NCI-H2081 treated with DMSO at 0.1 percent for 48 hours (cell line): ENCODE data around the gene SLC12A3.

Experiments
- DNase-seq: peaks from one replicate; lab custom pipeline; 2025; lab: John Stamatoyannopoulos, UW

SLC12A3 gene

GRCh38 chr16:56891685-56892084, 26.7 kb downstream of the SLC12A3 start:
- no peak for DNase-seq

GRCh38 chr16:56892705-56893104, 27.7 kb downstream of the SLC12A3 start:
- no peak for DNase-seq

- no peak for DNase-seq
Measured at GRCh38 chr16:56894331-56894917, 29.4 kb downstream of the SLC12A3 start.

- no peak for DNase-seq
Measured at GRCh38 chr16:56895813-56896212, 30.8 kb downstream of the SLC12A3 start.

GRCh38 chr16:56896244-56896643, 31.2 kb downstream of the SLC12A3 start:
- no peak for DNase-seq

GRCh38 chr16:56897026-56897799, 32.2 kb downstream of the SLC12A3 start:
- no peak for DNase-seq

- DNase-seq, result no peak
Measured at GRCh38 chr16:56898847-56899246, 33.8 kb downstream of the SLC12A3 start.

- DNase-seq, result no peak
Measured at GRCh38 chr16:56903866-56904265, 38.9 kb downstream of the SLC12A3 start.

- DNase-seq, result no peak
Measured at GRCh38 chr16:56907401-56907800, 42.4 kb downstream of the SLC12A3 start.

- no peak for DNase-seq
Measured at GRCh38 chr16:56909527-56909979, 44.5 kb downstream of the SLC12A3 start.

GRCh38 chr16:56910112-56910511, 45.1 kb downstream of the SLC12A3 start:
- DNase-seq, result no peak

GRCh38 chr16:56910654-56911539, 45.9 kb downstream of the SLC12A3 start:
- no peak for DNase-seq

GRCh38 chr16:56911771-56912571, 47.0 kb downstream of the SLC12A3 start:
- DNase-seq, result no peak

- no peak for DNase-seq
Measured at GRCh38 chr16:56912746-56913708, 48.0 kb downstream of the SLC12A3 start.

GRCh38 chr16:56914896-56915295, 49.9 kb downstream of the SLC12A3 start:
- no peak for DNase-seq

GRCh38 chr16:56915336-56916119, 50.5 kb downstream of the SLC12A3 start:
- no peak for DNase-seq

GRCh38 chr16:56916571-56917403, 51.8 kb downstream of the SLC12A3 start:
- DNase-seq, result no peak

- no peak for DNase-seq
Measured at GRCh38 chr16:56918467-56919012, 53.5 kb downstream of the SLC12A3 start.
